HepG2 (cell line): Measurements from ENCODE around the gene CCM2. TPM values are rescaled to one million over a fixed set of nuclear protein-coding genes. Genes with fewer than 3 reads are reported as not detected.

Experiments used
- ATRX ChIP-seq: sonication (generic); formaldehyde crosslinking; IDR thresholded peaks from 2 replicates; pipeline ENCODE4 v1.4.0; 2020; ENCODE audit warnings: missing genetic modification reagents, borderline replicate concordance
- EZH2 ChIP-seq: conservative IDR thresholded peaks from 2 replicates; pipeline ENCODE4 v1.6.1; 2012; ENCODE audit warnings: mild to moderate bottlenecking, low read depth, low read length, moderate library complexity
- FOXK2 ChIP-seq: fragments of 450-650 bp; IDR thresholded peaks from 2 replicates; pipeline ENCODE4 v1.6.1; 2016
- HES4 ChIP-seq: sonication (generic); formaldehyde crosslinking; IDR thresholded peaks from 2 replicates; pipeline ENCODE4 v1.9.0; 2021; ENCODE audit warnings: mild to moderate bottlenecking, missing genetic modification reagents, borderline replicate concordance
- HOXD1 ChIP-seq: sonication (generic); formaldehyde crosslinking; IDR thresholded peaks from 2 replicates; pipeline ENCODE4 v1.5.0; 2020; ENCODE audit warnings: missing genetic modification reagents
- MAFK ChIP-seq, 2 experiments: IDR thresholded peaks in 1 of 2; conservative IDR thresholded peaks in 1 of 2; 2 replicates each; pipeline ENCODE4 v1.6.1; 2011; ENCODE audit warnings: improper control_type of control experiment in 2 of 2, low read length in 2 of 2
- NFYC ChIP-seq: IDR thresholded peaks from 2 replicates; pipeline ENCODE4 v1.6.1; 2016; ENCODE audit warnings: missing genetic modification reagents, missing compliant biosample characterization
- RAD21 ChIP-seq: fragments of 450-650 bp; formaldehyde crosslinking; IDR thresholded peaks from 2 replicates; pipeline ENCODE4 v1.5.0; 2020; ENCODE audit warnings: mild to moderate bottlenecking
- SMAD9 ChIP-seq: sonication (generic); formaldehyde crosslinking; IDR thresholded peaks from 2 replicates; pipeline ENCODE4 v1.5.1; 2020; ENCODE audit warnings: mild to moderate bottlenecking, missing genetic modification reagents
- SMC3 ChIP-seq: IDR thresholded peaks from 2 replicates; pipeline ENCODE4 v1.6.1; 2011; ENCODE audit warnings: low read length, improper control_type of control experiment
- SUZ12 ChIP-seq: fragments of 150-350 bp; IDR thresholded peaks from 2 replicates; pipeline ENCODE4 v1.6.1; 2014; ENCODE audit warnings: low read depth, low read length
- ZFY ChIP-seq: sonication (generic); formaldehyde crosslinking; IDR thresholded peaks from 2 replicates; pipeline ENCODE4 v1.4.0; 2020; ENCODE audit warnings: missing genetic modification reagents
- ZNF121 ChIP-seq: sonication (generic); formaldehyde crosslinking; IDR thresholded peaks from 2 replicates; pipeline ENCODE4 v1.5.0; 2020; ENCODE audit warnings: mild to moderate bottlenecking, missing genetic modification reagents
- ZNF777 ChIP-seq: sonication (generic); formaldehyde crosslinking; IDR thresholded peaks from 2 replicates; pipeline ENCODE4 v1.4.0; 2020; ENCODE audit warnings: missing genetic modification reagents
- ZSCAN12 ChIP-seq: sonication (generic); formaldehyde crosslinking; IDR thresholded peaks from 2 replicates; pipeline ENCODE4 v1.9.0; 2021; ENCODE audit warnings: mild to moderate bottlenecking, missing genetic modification reagents
- polyA plus RNA-seq, 8 experiments: library from polyadenylated mRNA; depleted of rRNA in 3 of 8; stranded (reverse) in 7 of 8; unstranded in 1 of 8; fragments of >200 nt; fragmentation: Illumina TruSeq in 4 of 8; extraction: Trizol in 4 of 8; gene quantifications; 2 replicates each; pipeline versions ENCODE4 v1.2.1 to v1.2.3, GENCODE V29; 2011 to 2016; ENCODE audit warnings: low read depth in 4 of 8, missing spikeins in 1 of 8, mixed read lengths in 1 of 8; ENCODE audit not compliant: insufficient read depth in 1 of 8
- total RNA-seq, 5 experiments: library from RNA; depleted of rRNA; stranded (reverse); fragments of >200 nt; fragmentation: Illumina TruSeq; extraction: Trizol; gene quantifications; 2 replicates each; pipeline ENCODE4 v1.2.3, GENCODE V29; 2016; ENCODE audit warnings: low read depth in 1 of 5
- TF ChIP-seq, protein P1 (sequence below): sonication (generic); formaldehyde crosslinking; IDR thresholded peaks from 2 replicates; pipeline ENCODE4 v1.4.0; 2020; ENCODE audit warnings: mild to moderate bottlenecking, missing genetic modification reagents
- TF ChIP-seq, protein P2 (sequence below): sonication (generic); formaldehyde crosslinking; IDR thresholded peaks from 2 replicates; pipeline ENCODE4 v1.9.0; 2022; ENCODE audit warnings: missing genetic modification reagents, mild to moderate bottlenecking, borderline replicate concordance
- TF ChIP-seq, protein P3 (sequence below): sonication (generic); formaldehyde crosslinking; IDR thresholded peaks from 2 replicates; pipeline ENCODE4 v1.4.0; 2020; ENCODE audit warnings: missing genetic modification reagents

CCM2 gene
- total and polyA plus RNA-seq, 2 of the 13 experiments (the other 11 are each of a cell fraction or from before 2014, with no cell fraction given) = 13.7 to 15.8 TPM

DNA sequence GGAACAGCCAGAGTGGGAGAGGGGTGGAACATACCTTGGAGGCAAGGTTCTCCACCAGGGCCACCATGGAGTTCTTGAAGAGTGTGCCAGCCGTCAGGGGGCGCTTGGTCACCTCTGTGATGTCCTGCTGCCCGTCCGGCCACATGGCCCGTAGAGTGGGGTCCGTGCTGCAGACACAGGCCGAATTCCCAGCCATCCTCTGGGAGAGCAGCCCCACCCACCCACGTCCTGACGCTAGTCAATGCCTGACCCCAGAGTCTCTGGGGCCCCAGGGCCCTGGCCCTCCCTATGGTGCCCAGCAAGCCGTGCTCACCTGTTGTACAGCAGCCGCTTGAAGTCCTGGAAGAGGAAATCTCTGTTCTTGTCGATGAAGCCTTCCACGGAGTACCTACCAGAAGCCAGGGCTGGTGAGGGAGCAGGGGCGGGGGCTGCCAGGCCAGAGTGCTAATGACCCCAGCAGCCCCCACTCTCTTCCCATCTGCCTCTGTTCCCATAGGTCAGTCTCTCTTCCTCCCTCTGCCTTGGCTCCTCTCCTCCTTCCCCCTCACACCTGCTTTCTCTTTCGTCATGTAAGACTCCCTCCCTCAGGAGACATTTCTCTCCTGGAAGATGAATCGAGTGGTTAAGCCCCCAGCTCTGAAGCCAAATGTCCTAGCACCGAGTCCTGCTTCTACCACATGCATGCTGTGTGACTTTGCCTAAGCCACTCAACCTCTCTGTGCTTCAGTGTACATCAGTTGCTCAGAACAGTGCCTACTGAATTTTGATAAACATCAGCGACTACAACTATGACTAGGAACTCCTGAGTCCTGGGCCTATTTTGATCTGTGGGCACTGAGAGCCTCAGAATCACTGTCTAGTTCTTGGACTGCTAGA, 32.2 kb upstream of the CCM2 start (continued):
- TF ChIP-seq ZSCAN12 (no peak), HES4 (no peak), MAFK (conservative IDR thresholded peaks at IDR 0.05 in 1 of 2, IDR thresholded peaks at IDR 0.05 in 1 of 2; ENCODE audit: low read length in 2 of 2) (no peak), ATRX (CRISPR knock-in tag) (no peak), EZH2 (no peak), ZNF121 (CRISPR knock-in tag) (no peak), HOXD1 (no peak), RAD21 (CRISPR knock-in tag) (peak; percentile 95), ZNF777 (peak; percentile 63), SUZ12 (no peak), NFYC (CRISPR knock-in tag) (no peak), FOXK2 (no peak), SMC3 (peak; percentile 64), ZFY (CRISPR knock-in tag) (peak; percentile 71), SMAD9 (no peak)
- TF ChIP-seq, protein P1, sequence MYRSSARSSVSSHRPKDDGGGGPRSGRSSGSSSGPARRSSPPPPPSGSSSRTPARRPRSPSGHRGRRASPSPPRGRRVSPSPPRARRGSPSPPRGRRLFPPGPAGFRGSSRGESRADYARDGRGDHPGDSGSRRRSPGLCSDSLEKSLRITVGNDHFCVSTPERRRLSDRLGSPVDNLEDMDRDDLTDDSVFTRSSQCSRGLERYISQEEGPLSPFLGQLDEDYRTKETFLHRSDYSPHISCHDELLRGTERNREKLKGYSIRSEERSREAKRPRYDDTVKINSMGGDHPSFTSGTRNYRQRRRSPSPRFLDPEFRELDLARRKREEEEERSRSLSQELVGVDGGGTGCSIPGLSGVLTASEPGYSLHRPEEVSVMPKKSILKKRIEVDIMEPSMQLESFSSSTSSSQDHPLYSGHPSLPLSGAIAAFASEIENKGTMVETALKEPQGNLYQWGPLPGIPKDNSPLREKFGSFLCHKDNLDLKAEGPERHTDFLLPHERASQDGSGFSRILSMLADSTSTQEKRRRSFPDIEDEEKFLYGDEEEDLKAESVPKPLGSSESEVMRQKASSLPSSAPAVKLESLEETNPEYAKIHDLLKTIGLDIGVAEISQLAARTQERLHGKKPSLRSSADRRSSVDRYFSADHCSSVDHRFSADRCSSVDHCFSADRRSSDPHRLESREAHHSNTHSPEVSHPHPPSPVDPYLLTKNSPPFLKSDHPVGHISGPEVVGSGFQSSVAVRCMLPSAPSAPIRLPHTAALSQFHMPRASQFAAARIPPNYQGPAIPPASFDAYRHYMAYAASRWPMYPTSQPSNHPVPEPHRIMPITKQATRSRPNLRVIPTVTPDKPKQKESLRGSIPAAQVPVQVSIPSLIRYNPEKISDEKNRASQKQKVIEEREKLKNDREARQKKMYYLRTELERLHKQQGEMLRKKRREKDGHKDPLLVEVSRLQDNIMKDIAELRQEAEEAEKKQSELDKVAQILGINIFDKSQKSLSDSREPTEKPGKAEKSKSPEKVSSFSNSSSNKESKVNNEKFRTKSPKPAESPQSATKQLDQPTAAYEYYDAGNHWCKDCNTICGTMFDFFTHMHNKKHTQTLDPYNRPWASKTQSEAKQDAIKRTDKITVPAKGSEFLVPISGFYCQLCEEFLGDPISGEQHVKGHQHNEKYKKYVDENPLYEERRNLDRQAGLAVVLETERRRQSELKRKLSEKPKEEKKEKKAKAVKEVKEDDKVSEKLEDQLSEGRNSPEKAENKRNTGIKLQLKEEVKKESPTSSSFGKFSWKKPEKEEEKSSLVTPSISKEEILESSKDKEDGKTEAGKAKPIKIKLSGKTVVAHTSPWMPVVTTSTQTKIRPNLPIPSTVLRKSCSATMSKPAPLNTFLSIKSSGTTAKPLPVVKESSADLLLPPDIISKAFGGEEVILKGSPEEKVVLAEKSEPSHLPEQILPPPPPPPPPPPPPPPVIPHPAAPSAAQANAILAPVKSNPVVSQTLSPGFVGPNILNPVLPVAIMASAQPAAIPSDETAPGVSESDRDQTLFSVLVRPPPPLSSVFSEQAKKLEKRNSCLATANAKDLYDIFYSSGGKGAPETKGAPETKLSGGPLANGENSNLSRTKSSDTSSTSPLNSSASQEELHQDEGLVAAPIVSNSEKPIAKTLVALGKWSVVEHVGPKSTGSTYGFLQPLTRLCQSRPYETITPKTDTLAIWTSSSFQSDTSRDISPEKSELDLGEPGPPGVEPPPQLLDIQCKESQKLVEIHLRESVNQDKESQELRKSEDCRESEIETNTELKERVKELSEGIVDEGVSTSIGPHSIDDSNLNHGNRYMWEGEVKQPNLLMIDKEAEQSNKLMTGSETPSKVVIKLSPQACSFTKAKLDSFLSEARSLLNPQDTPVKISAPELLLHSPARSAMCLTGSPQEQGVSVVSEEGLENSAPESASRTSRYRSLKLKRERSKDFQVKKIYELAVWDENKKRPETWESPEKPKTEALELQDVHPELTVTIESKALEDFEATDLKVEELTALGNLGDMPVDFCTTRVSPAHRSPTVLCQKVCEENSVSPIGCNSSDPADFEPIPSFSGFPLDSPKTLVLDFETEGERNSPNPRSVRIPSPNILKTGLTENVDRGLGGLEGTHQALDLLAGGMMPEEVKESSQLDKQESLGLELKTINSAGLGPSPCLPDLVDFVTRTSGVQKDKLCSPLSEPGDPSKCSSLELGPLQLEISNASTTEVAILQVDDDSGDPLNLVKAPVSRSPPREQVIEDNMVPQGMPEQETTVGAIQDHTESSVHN = no peak
- TF ChIP-seq, protein P2, sequence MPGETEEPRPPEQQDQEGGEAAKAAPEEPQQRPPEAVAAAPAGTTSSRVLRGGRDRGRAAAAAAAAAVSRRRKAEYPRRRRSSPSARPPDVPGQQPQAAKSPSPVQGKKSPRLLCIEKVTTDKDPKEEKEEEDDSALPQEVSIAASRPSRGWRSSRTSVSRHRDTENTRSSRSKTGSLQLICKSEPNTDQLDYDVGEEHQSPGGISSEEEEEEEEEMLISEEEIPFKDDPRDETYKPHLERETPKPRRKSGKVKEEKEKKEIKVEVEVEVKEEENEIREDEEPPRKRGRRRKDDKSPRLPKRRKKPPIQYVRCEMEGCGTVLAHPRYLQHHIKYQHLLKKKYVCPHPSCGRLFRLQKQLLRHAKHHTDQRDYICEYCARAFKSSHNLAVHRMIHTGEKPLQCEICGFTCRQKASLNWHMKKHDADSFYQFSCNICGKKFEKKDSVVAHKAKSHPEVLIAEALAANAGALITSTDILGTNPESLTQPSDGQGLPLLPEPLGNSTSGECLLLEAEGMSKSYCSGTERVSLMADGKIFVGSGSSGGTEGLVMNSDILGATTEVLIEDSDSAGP = 0 out of 2 replicates have a peak, but pooled peaks have one; percentile 67
- TF ChIP-seq, protein P3, sequence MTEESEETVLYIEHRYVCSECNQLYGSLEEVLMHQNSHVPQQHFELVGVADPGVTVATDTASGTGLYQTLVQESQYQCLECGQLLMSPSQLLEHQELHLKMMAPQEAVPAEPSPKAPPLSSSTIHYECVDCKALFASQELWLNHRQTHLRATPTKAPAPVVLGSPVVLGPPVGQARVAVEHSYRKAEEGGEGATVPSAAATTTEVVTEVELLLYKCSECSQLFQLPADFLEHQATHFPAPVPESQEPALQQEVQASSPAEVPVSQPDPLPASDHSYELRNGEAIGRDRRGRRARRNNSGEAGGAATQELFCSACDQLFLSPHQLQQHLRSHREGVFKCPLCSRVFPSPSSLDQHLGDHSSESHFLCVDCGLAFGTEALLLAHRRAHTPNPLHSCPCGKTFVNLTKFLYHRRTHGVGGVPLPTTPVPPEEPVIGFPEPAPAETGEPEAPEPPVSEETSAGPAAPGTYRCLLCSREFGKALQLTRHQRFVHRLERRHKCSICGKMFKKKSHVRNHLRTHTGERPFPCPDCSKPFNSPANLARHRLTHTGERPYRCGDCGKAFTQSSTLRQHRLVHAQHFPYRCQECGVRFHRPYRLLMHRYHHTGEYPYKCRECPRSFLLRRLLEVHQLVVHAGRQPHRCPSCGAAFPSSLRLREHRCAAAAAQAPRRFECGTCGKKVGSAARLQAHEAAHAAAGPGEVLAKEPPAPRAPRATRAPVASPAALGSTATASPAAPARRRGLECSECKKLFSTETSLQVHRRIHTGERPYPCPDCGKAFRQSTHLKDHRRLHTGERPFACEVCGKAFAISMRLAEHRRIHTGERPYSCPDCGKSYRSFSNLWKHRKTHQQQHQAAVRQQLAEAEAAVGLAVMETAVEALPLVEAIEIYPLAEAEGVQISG (CRISPR knock-in tag) = 0 out of 2 replicates have a peak, but pooled peaks have one; percentile 18
